Heart left ventricle (tissue), 13 donors: ENCODE results near the gene UBE2F.

Experiments used
- CTCF ChIP-seq, 12 donors: fragments of 200-600 bp; sonication (generic) in 4 of 12; IDR thresholded peaks; one replicate each; pipeline versions ENCODE4 v1.5.0 to v1.8.0; 2018 to 2022; ENCODE audit warnings: antibody characterized with exemption in 12 of 12, mild to moderate bottlenecking in 5 of 12
- POLR2A ChIP-seq, 2 donors: fragments of 450-650 bp; IDR thresholded peaks; one replicate each; pipeline ENCODE4 v1.6.1; 2017; ENCODE audit warnings: antibody characterized with exemption in 2 of 2, mild to moderate bottlenecking in 2 of 2, moderate library complexity in 2 of 2
- donor health status: ischemic (EF 13 %, LVEDD 7.1; RV severe dilation, severe dysfunction).
- donor health status: DM: no; HTN: yes; CAD: no.
- donor health status: DM: no; HTN: no; CAD: no.
- donor health status: ischemic (EF 25% LVEDD 6.9; RV normal size, moderate dysfunction).
- donor health status: ischemic (EF 25% LVEDD 5.7; RV mildly dilated, moderate dysfunction).
- donor health status: ischemic (EF 35%, LVEDD 5.7; RV mildly dilated, moderate dysfunction).
- donor health status: nonischemic (EF 11% LVEDD 7.7; RV severe dilation, severe dysfunction).
- donor health status: DM: yes; HTN: yes; CAD: no.
- donor health status: PGD.
- donor health status: ischemic (EF 29% LVEDD 5.4; RV normal size, mild dysfunction).
- donor health status: nonischemic (EF 23%, LVEDD 6.1; RV moderate dilation, normal function).

- no peak for TF ChIP-seq CTCF (IDR thresholded peaks at IDR 0.05)
- TF ChIP-seq POLR2A (IDR thresholded peaks at IDR 0.05), result no peak
Observed at GRCh38 chr2:237980087-237980486, 13.3 kb downstream of the UBE2F start.
